Measurements from ENCODE around the gene TARS2.

TARS2 gene

DNA sequence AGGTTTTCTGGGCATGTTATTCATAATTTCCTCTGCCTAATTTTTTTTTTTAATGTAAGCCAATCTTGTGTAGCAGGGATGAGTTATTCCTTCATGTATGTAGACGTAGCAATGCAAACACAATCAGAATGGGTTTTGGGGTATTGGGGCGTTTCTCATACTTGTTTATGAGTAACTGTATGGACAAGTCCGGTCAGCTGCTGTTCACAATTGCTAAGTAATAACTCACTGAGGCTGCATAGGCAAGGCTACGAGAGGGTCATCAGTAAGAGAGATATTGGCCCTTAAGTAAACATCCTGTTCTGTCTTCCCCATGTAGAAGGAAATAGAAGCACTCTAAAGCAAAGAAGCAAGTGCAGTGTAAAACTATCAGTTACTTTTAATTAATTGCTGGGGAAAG, 9.5 kb upstream of the TARS2 start:
- H3K9me3 ChIP-seq (replicated peaks; ENCODE audit: insufficient read depth, low read length): no peaks in the 10 kb centered on the region
- H3K27ac ChIP-seq (ENCODE audit: low read length): no peak overlapping the region
- no peaks in the 10 kb centered on the region for H3K79me2 ChIP-seq (ENCODE audit: low read length)

GRCh38 chr1:150479370-150479769, 7.8 kb upstream of the TARS2 start:
- no peaks in the 10 kb centered on the region for H4K20me1 ChIP-seq (ENCODE audit: insufficient read depth, low read length)
- TF ChIP-seq, protein P1, sequence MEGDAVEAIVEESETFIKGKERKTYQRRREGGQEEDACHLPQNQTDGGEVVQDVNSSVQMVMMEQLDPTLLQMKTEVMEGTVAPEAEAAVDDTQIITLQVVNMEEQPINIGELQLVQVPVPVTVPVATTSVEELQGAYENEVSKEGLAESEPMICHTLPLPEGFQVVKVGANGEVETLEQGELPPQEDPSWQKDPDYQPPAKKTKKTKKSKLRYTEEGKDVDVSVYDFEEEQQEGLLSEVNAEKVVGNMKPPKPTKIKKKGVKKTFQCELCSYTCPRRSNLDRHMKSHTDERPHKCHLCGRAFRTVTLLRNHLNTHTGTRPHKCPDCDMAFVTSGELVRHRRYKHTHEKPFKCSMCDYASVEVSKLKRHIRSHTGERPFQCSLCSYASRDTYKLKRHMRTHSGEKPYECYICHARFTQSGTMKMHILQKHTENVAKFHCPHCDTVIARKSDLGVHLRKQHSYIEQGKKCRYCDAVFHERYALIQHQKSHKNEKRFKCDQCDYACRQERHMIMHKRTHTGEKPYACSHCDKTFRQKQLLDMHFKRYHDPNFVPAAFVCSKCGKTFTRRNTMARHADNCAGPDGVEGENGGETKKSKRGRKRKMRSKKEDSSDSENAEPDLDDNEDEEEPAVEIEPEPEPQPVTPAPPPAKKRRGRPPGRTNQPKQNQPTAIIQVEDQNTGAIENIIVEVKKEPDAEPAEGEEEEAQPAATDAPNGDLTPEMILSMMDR (IDR thresholded peaks at IDR 0.05; ENCODE audit: low read length): no peak
- TF ChIP-seq EZH2phosphoT487 (IDR thresholded peaks at IDR 0.05; ENCODE audit: low read length): no peak
- no peak for TF ChIP-seq EZH2 (optimal IDR thresholded peaks at IDR 0.05; ENCODE audit: low read depth, low read length)
- H2AFZ ChIP-seq (ENCODE audit: low read length): no peak overlapping the region
- no peak overlapping the region for H3K4me2 ChIP-seq (ENCODE audit: low read depth, low read length)
- no peaks in the 10 kb centered on the region for H3K4me1 ChIP-seq (ENCODE audit: low read length)
- H3K36me3 ChIP-seq (replicated peaks; ENCODE audit: insufficient read depth, low read length): no peaks in the 10 kb centered on the region
- no peak overlapping the region for H3K27ac ChIP-seq (ENCODE audit: low read length)
- no peaks in the 10 kb centered on the region for H3K79me2 ChIP-seq (ENCODE audit: low read length)
- no peaks in the 10 kb centered on the region for H3F3A ChIP-seq (ENCODE audit: insufficient read depth, low read length)
- no peaks in the 10 kb centered on the region for H3K9me3 ChIP-seq (replicated peaks; ENCODE audit: insufficient read depth, low read length)
- H3K9ac ChIP-seq (ENCODE audit: low read length): no peak overlapping the region
- H3K27me3 ChIP-seq (replicated peaks; ENCODE audit: insufficient read depth, low read length): no peaks in the 10 kb centered on the region
- no peak overlapping the region for H3K4me3 ChIP-seq (ENCODE audit: low read length)
- DNase-seq: no peak
- no peaks in the 10 kb centered on the region for H3K9me2 ChIP-seq (replicated peaks; ENCODE audit: insufficient read depth, low read length)

More for the DNA sequence above, 9.5 kb upstream of the TARS2 start:
- Histone ChIP-seq H3F3A (ENCODE audit: insufficient read depth, low read length) (no peaks in the 10 kb centered on the region), H3K4me3 (ENCODE audit: low read length) (no peak overlapping the region), H3K36me3 (replicated peaks; ENCODE audit: insufficient read depth, low read length) (no peaks in the 10 kb centered on the region), H4K20me1 (ENCODE audit: insufficient read depth, low read length) (no peaks in the 10 kb centered on the region), H3K27me3 (replicated peaks; ENCODE audit: insufficient read depth, low read length) (no peaks in the 10 kb centered on the region), H3K4me1 (ENCODE audit: low read length) (no peaks in the 10 kb centered on the region), H3K9ac (ENCODE audit: low read length) (no peak overlapping the region), H3K4me2 (ENCODE audit: low read depth, low read length) (no peak overlapping the region), H2AFZ (ENCODE audit: low read length) (no peak overlapping the region), H3K9me2 (replicated peaks; ENCODE audit: insufficient read depth, low read length) (no peaks in the 10 kb centered on the region)
- no peak for DNase-seq
- TF ChIP-seq, protein P1 (IDR thresholded peaks at IDR 0.05; ENCODE audit: low read length): no peak
- TF ChIP-seq EZH2 (optimal IDR thresholded peaks at IDR 0.05; ENCODE audit: low read depth, low read length): no peak
- no peak for TF ChIP-seq EZH2phosphoT487 (IDR thresholded peaks at IDR 0.05; ENCODE audit: low read length)

DNA sequence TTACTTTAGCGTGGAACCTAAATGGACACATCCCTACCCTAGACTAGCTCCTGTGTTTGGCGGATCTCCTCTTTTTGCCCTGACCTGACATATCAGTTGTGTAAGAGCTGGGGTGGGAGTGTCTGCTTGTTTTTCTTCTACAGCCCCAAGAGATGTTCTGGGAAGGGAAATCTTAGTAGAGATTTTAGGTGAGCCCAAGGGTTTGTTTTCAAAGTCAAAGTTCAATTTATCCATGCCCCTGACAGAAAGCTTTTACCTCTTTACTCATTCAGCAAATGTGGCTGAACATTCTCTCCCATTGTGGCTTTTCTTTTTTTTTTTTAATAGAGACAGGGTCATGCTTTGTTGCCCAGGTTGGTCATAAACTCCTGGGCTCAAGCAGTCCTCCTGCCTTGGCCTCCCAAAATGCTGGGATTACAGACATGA, 7.3 kb upstream of the TARS2 start:
- Histone ChIP-seq H3K27me3 (replicated peaks; ENCODE audit: insufficient read depth, low read length) (no peaks in the 10 kb centered on the region), H3F3A (ENCODE audit: insufficient read depth, low read length) (peaks cover 5% of the 10 kb centered on the region; the same call in 1 of the 2 replicates), H3K36me3 (replicated peaks; ENCODE audit: insufficient read depth, low read length) (no peaks in the 10 kb centered on the region), H3K4me1 (ENCODE audit: low read length) (no peaks in the 10 kb centered on the region), H3K9me2 (replicated peaks; ENCODE audit: insufficient read depth, low read length) (no peaks in the 10 kb centered on the region), H3K9ac (ENCODE audit: low read length) (no peak overlapping the region), H3K9me3 (replicated peaks; ENCODE audit: insufficient read depth, low read length) (no peaks in the 10 kb centered on the region), H2AFZ (ENCODE audit: low read length) (no peak overlapping the region), H3K27ac (ENCODE audit: low read length) (no peak overlapping the region), H3K4me2 (ENCODE audit: low read depth, low read length) (no peak overlapping the region), H3K79me2 (ENCODE audit: low read length) (no peaks in the 10 kb centered on the region), H4K20me1 (ENCODE audit: insufficient read depth, low read length) (no peaks in the 10 kb centered on the region), H3K4me3 (ENCODE audit: low read length) (no peak overlapping the region)
- DNase-seq: no peak
- TF ChIP-seq EZH2phosphoT487 (IDR thresholded peaks at IDR 0.05; ENCODE audit: low read length) (no peak), EZH2 (optimal IDR thresholded peaks at IDR 0.05; ENCODE audit: low read depth, low read length) (no peak)
- TF ChIP-seq, protein P1 (IDR thresholded peaks at IDR 0.05; ENCODE audit: low read length): no peak
